ENCODE results near the gene DNAJB5. TPM values are rescaled to one million over a fixed set of nuclear protein-coding genes. Genes with fewer than 3 reads are reported as not detected.

Gene DNAJB5
- total and polyA plus RNA-seq, 3 experiments from 2014 or later: 2.4 to 3.7 (median 3.3) TPM

GRCh38 chr9:34976441-34976840 is 13.1 kb upstream of the DNAJB5 start:
- Mint-ChIP-seq H3K27ac (no peak overlapping the region), H3K4me3 (no peak overlapping the region), H3K27me3 (peaks cover 0 to 24% of the 10 kb centered on the region in 2 donors), H3K36me3 (no peaks in the 10 kb centered on the region), H3K4me1 (no peaks in the 10 kb centered on the region), H3K9me3 (no peaks in the 10 kb centered on the region)
- no peak overlapping the region for H3K4me3 ChIP-seq (ENCODE audit: low read length)
- POLR2A ChIA-PET: no interaction called here
- no peaks in the 10 kb centered on the region for H3K27me3 ChIP-seq (ENCODE audit: insufficient read depth, low read length, poor library complexity, severe bottlenecking)
- no peaks in the 10 kb centered on the region for H3K36me3 ChIP-seq (ENCODE audit: insufficient read depth, low read length)
- DNase-seq: no peak
- CTCF ChIA-PET: no interaction called here
- no peaks in the 10 kb centered on the region for H3K9me3 ChIP-seq (ENCODE audit: low read length)
- no peak overlapping the region for H3K27ac ChIP-seq (ENCODE audit: low read depth, low read length)
- no peaks in the 10 kb centered on the region for H3K4me1 ChIP-seq (ENCODE audit: insufficient read depth, low read length)

- ChIA-PET CTCF (no interaction called here), POLR2A (no interaction called here)
- no peak overlapping the region for H3K27ac ChIP-seq (ENCODE audit: low read depth, low read length)
- Mint-ChIP-seq H3K27ac (no peak overlapping the region), H3K36me3 (no peaks in the 10 kb centered on the region), H3K4me1 (no peaks in the 10 kb centered on the region), H3K9me3 (no peaks in the 10 kb centered on the region), H3K4me3 (no peak overlapping the region), H3K27me3 (peaks cover 0 to 20% of the 10 kb centered on the region in 2 donors)
- H3K36me3 ChIP-seq (ENCODE audit: insufficient read depth, low read length): no peaks in the 10 kb centered on the region
- no peaks in the 10 kb centered on the region for H3K9me3 ChIP-seq (ENCODE audit: low read length)
- peaks cover 2% of the 10 kb centered on the region for H3K4me1 ChIP-seq (ENCODE audit: insufficient read depth, low read length)
- H3K4me3 ChIP-seq (ENCODE audit: low read length): no peak overlapping the region
- DNase-seq: no peak
- no peaks in the 10 kb centered on the region for H3K27me3 ChIP-seq (ENCODE audit: insufficient read depth, low read length, poor library complexity, severe bottlenecking)
Measured at GRCh38 chr9:34976992-34977391, 12.6 kb upstream of the DNAJB5 start.

GRCh38 chr9:34980181-34980761 is 9.3 kb upstream of the DNAJB5 start:
- ChIA-PET POLR2A (no interaction called here), CTCF (no interaction called here)
- peaks cover 21 to 31% (median 29%) of the 10 kb centered on the region in 3 donors for H3K4me1 Mint-ChIP-seq

GRCh38 chr9:34982361-34982760 is 7.2 kb upstream of the DNAJB5 start:
- H3K4me1 ChIP-seq (ENCODE audit: insufficient read depth, low read length): peaks cover 49% of the 10 kb centered on the region
- Mint-ChIP-seq H3K4me1 (peaks cover 35 to 51% (median 50%) of the 10 kb centered on the region in 3 donors), H3K27ac (peak overlapping the region in 2 of 8 donors; percentile 6 to 13), H3K9me3 (no peaks in the 10 kb centered on the region), H3K27me3 (peaks cover 0 to 8% of the 10 kb centered on the region in 2 donors), H3K36me3 (no peaks in the 10 kb centered on the region), H3K4me3 (no peak overlapping the region)
- H3K36me3 ChIP-seq (ENCODE audit: insufficient read depth, low read length): no peaks in the 10 kb centered on the region
- no peaks in the 10 kb centered on the region for H3K9me3 ChIP-seq (ENCODE audit: low read length)
- DNase-seq: no peak
- no peak overlapping the region for H3K4me3 ChIP-seq (ENCODE audit: low read length)
- ChIA-PET POLR2A (no interaction called here), CTCF (interaction anchor here (0.7 to 1.5 kb wide), 3 partner anchors 9 to 82 kb away, joined by 3 to 5 read pairs (median 4); no protein-coding TSS in a partner anchor)
- no peaks in the 10 kb centered on the region for H3K27me3 ChIP-seq (ENCODE audit: insufficient read depth, low read length, poor library complexity, severe bottlenecking)
- no peak overlapping the region for H3K27ac ChIP-seq (ENCODE audit: low read depth, low read length)

More at GRCh38 chr9:34980181-34980761, 9.3 kb upstream of the DNAJB5 start:
- H3K9me3 ChIP-seq (ENCODE audit: low read length): no peaks in the 10 kb centered on the region
- no peak overlapping the region for H3K27ac Mint-ChIP-seq
- no peaks in the 10 kb centered on the region for H3K36me3 Mint-ChIP-seq
- no peaks in the 10 kb centered on the region for H3K27me3 ChIP-seq (ENCODE audit: insufficient read depth, low read length, poor library complexity, severe bottlenecking)
- H3K4me3 ChIP-seq (ENCODE audit: low read length): no peak overlapping the region
- H3K9me3 Mint-ChIP-seq: no peaks in the 10 kb centered on the region
- peaks cover 31% of the 10 kb centered on the region for H3K4me1 ChIP-seq (ENCODE audit: insufficient read depth, low read length)
- DNase-seq: no peak
- no peak overlapping the region for H3K4me3 Mint-ChIP-seq
- peaks cover 0 to 20% of the 10 kb centered on the region in 2 donors for H3K27me3 Mint-ChIP-seq
- no peaks in the 10 kb centered on the region for H3K36me3 ChIP-seq (ENCODE audit: insufficient read depth, low read length)
- H3K27ac ChIP-seq (ENCODE audit: low read depth, low read length): no peak overlapping the region

DNA sequence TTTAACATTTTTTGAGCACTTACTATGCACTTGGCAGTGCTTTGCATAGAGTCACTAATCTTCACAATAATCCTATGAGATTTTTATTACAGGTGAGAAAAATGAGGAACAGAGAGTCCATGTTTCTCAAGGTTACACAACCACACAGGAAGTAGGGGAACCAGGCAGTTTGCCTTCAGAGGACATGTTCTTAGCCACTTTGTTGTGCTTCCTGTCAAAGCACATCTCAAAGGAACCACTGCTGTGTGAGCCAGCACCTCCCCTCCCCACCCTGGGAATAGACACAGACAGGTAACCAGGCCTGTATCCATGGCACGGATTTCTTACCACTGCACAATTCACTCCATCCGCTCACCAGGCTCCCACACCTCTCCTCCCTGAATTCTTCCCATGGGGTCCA is 6.3 kb upstream of the DNAJB5 start:
- Mint-ChIP-seq H3K4me3 (no peak overlapping the region), H3K9me3 (no peaks in the 10 kb centered on the region), H3K4me1 (peaks cover 37 to 59% (median 53%) of the 10 kb centered on the region in 3 donors), H3K27me3 (no peaks in the 10 kb centered on the region), H3K36me3 (no peaks in the 10 kb centered on the region), H3K27ac (peak overlapping the region in 4 of 8 donors; percentile 44 to 78 (median 67))
- Histone ChIP-seq H3K36me3 (ENCODE audit: insufficient read depth, low read length) (no peaks in the 10 kb centered on the region), H3K9me3 (ENCODE audit: low read length) (no peaks in the 10 kb centered on the region), H3K4me3 (ENCODE audit: low read length) (peak overlapping the region; percentile 20), H3K27ac (ENCODE audit: low read depth, low read length) (no peak overlapping the region), H3K27me3 (ENCODE audit: insufficient read depth, low read length, poor library complexity, severe bottlenecking) (no peaks in the 10 kb centered on the region), H3K4me1 (ENCODE audit: insufficient read depth, low read length) (peaks cover 57% of the 10 kb centered on the region)
- peak in 1 of 5 donors; percentile 37 for DNase-seq
- ChIA-PET POLR2A (no interaction called here), CTCF (interaction anchor here (1.3 to 2.5 kb wide), 2 partner anchors 15 to 84 kb away, joined by 4 to 21 read pairs; no protein-coding TSS in a partner anchor)

GRCh38 chr9:34984049-34984448 is 5.5 kb upstream of the DNAJB5 start:
- Histone ChIP-seq H3K4me1 (ENCODE audit: insufficient read depth, low read length) (peaks cover 64% of the 10 kb centered on the region), H3K27me3 (ENCODE audit: insufficient read depth, low read length, poor library complexity, severe bottlenecking) (no peaks in the 10 kb centered on the region), H3K9me3 (ENCODE audit: low read length) (no peaks in the 10 kb centered on the region), H3K4me3 (ENCODE audit: low read length) (no peak overlapping the region), H3K36me3 (ENCODE audit: insufficient read depth, low read length) (no peaks in the 10 kb centered on the region), H3K27ac (ENCODE audit: low read depth, low read length) (no peak overlapping the region)
- H3K27me3 Mint-ChIP-seq: no peaks in the 10 kb centered on the region
- peaks cover 0 to under 1% (median 0%) of the 10 kb centered on the region in 3 donors for H3K36me3 Mint-ChIP-seq
- no peak overlapping the region for H3K27ac Mint-ChIP-seq
- H3K9me3 Mint-ChIP-seq: no peaks in the 10 kb centered on the region
- ChIA-PET POLR2A (no interaction called here), CTCF (interaction anchor here (1.2 to 2.5 kb wide), 7 partner anchors 10 to 88 kb away, joined by 3 to 21 read pairs (median 5); a partner anchor contains a TSS)
- peaks cover 41 to 67% (median 61%) of the 10 kb centered on the region in 3 donors for H3K4me1 Mint-ChIP-seq
- H3K4me3 Mint-ChIP-seq: no peak overlapping the region
- peak in 1 of 5 donors; percentile 38 for DNase-seq

DNA sequence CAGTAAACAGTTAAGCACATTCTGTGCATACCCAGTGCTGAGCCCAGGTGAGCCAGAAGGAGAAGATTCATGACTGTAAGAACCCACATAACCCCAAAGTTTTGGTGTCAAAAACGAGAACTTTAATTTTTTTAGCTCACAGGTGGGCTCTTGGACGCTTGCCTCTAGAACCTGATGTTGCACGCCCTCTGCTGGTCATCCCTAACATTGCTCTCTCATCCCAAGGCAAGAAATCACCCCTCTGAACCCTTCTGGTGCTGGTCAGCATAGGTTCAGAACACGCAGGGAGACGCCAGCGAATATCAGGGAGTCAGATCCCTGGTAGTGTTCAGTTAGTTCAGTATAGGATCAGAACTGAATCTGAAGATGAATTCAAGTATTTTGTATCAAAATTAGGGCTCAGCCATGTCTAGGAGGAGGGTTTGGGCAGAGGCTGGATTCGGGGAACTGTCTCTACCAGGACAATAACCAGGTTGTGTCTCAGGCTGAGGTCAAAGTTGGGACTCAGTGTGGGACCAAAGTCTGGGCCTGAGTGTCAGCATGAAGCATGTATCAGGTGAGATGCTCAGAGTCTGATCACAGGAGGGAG is 4.1 kb upstream of the DNAJB5 start:
- ChIA-PET POLR2A (no interaction called here), CTCF (interaction anchor here (0.7 to 2.5 kb wide), 11 partner anchors 9 to 94 kb away, joined by 3 to 21 read pairs (median 4); a partner anchor contains a TSS)
- H3K9me3 ChIP-seq (ENCODE audit: low read length): no peaks in the 10 kb centered on the region
- peaks cover 46 to 76% (median 66%) of the 10 kb centered on the region in 3 donors for H3K4me1 Mint-ChIP-seq
- H3K27me3 Mint-ChIP-seq: no peaks in the 10 kb centered on the region
- peaks cover 0 to 5% (median 0%) of the 10 kb centered on the region in 3 donors for H3K36me3 Mint-ChIP-seq
- H3K4me1 ChIP-seq (ENCODE audit: insufficient read depth, low read length): peaks cover 68% of the 10 kb centered on the region
- H3K4me3 ChIP-seq (ENCODE audit: low read length): no peak overlapping the region
- H3K27ac Mint-ChIP-seq: peak overlapping the region in 6 of 8 donors; percentile 15 to 82 (median 54)
- no peak overlapping the region for H3K27ac ChIP-seq (ENCODE audit: low read depth, low read length)
- H3K4me3 Mint-ChIP-seq: peak overlapping the region in 1 of 7 donors; percentile 27
- H3K36me3 ChIP-seq (ENCODE audit: insufficient read depth, low read length): no peaks in the 10 kb centered on the region
- no peaks in the 10 kb centered on the region for H3K9me3 Mint-ChIP-seq
- DNase-seq: peak; percentile 36 to 71 (median 51)
- no peaks in the 10 kb centered on the region for H3K27me3 ChIP-seq (ENCODE audit: insufficient read depth, low read length, poor library complexity, severe bottlenecking)

DNA sequence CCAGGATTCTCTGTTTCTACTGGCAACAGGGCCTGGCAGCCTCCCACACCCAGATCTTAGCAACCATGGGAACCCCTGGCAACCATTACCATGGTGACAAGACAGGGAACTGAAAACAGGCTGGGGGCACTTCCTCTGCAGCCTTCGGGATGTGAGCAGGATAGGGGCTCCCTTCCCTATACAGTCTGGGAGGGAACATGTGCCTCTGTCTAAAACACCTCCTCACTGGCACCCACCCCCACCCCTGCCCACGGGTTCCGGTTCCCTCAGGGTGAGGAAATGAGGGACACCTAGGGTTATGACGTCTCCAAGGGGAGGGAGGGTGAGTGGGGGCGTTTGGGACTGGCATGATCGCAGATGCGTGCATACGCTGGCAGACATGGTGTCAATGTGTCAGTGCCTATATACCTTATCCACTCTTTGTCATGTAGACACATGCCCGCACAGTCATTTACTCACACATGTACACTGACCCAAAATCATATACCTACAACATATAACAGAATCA is 3.0 kb upstream of the DNAJB5 start:
- H3K27ac Mint-ChIP-seq: peak overlapping the region; percentile 29 to 94 (median 72)
- Histone ChIP-seq H3K4me1 (ENCODE audit: insufficient read depth, low read length) (peaks cover 68% of the 10 kb centered on the region), H3K36me3 (ENCODE audit: insufficient read depth, low read length) (no peaks in the 10 kb centered on the region), H3K27ac (ENCODE audit: low read depth, low read length) (no peak overlapping the region), H3K4me3 (ENCODE audit: low read length) (no peak overlapping the region), H3K9me3 (ENCODE audit: low read length) (no peaks in the 10 kb centered on the region), H3K27me3 (ENCODE audit: insufficient read depth, low read length, poor library complexity, severe bottlenecking) (no peaks in the 10 kb centered on the region)
- peaks cover 50 to 76% (median 72%) of the 10 kb centered on the region in 3 donors for H3K4me1 Mint-ChIP-seq
- peak; percentile 49 to 75 (median 51) for DNase-seq
- POLR2A ChIA-PET: no interaction called here
- no peaks in the 10 kb centered on the region for H3K27me3 Mint-ChIP-seq
- H3K36me3 Mint-ChIP-seq: peaks cover 0 to 5% (median 0%) of the 10 kb centered on the region in 3 donors
- CTCF ChIA-PET: no interaction called here
- no peaks in the 10 kb centered on the region for H3K9me3 Mint-ChIP-seq
- H3K4me3 Mint-ChIP-seq: peak overlapping the region in 3 of 7 donors; percentile 0 to 62 (median 5)
